GM12878 (cell line): ENCODE results near the gene IL5. TPM values are rescaled to one million over a fixed set of nuclear protein-coding genes. Genes with fewer than 3 reads are reported as not detected.

Source experiments
- BHLHE40 ChIP-seq, 2 experiments: fragments of 450-650 bp in 1 of 2; IDR thresholded peaks; 2 replicates each; pipeline ENCODE4 v1.6.1; 2011 to 2017; ENCODE audit warnings: low read depth in 2 of 2, borderline replicate concordance in 1 of 2, improper control_type of control experiment in 1 of 2, low read length in 1 of 2, mild to moderate bottlenecking in 1 of 2
- CTCF ChIP-seq, 3 experiments: IDR thresholded peaks in 2 of 3; conservative IDR thresholded peaks in 1 of 3; 2 replicates each; pipeline ENCODE4 v1.5.1; 2011; ENCODE audit warnings: low read depth in 3 of 3, low read length in 3 of 3, mild to moderate bottlenecking in 3 of 3, control low read depth in 2 of 3, moderate library complexity in 2 of 3, inconsistent platforms in 1 of 3, mixed read lengths in 1 of 3; ENCODE audit not compliant: control insufficient read depth in 2 of 3, insufficient read depth in 1 of 3; ENCODE audit errors: extremely low read depth in 1 of 3
- DPF2 ChIP-seq: fragments of 450-650 bp; IDR thresholded peaks from 2 replicates; pipeline ENCODE4 v1.6.1; 2017; ENCODE audit warnings: mild to moderate bottlenecking
- IKZF1 ChIP-seq: fragments of 450-650 bp; conservative IDR thresholded peaks from 2 replicates; pipeline ENCODE4 v1.6.1; 2017; ENCODE audit warnings: antibody characterized with exemption, mild to moderate bottlenecking
- NBN ChIP-seq: fragments of 450-650 bp; IDR thresholded peaks from 2 replicates; pipeline ENCODE4 v1.6.1; 2016
- PKNOX1 ChIP-seq: fragments of 450-650 bp; IDR thresholded peaks from 2 replicates; pipeline ENCODE4 v1.6.1; 2016; ENCODE audit warnings: mild to moderate bottlenecking
- SIX5 ChIP-seq: IDR thresholded peaks from 2 replicates; pipeline ENCODE4 v1.6.1; 2011; ENCODE audit warnings: mild to moderate bottlenecking, low read depth, low read length, moderate library complexity; ENCODE audit not compliant: severe bottlenecking
- STAT3 ChIP-seq: IDR thresholded peaks from 2 replicates; pipeline ENCODE4 v1.6.1; 2011; ENCODE audit warnings: low read depth, low read length, improper control_type of control experiment
- TAF1 ChIP-seq: IDR thresholded peaks from 2 replicates; pipeline ENCODE4 v1.6.1; 2011; ENCODE audit warnings: mild to moderate bottlenecking, low read depth, low read length, borderline replicate concordance
- TCF12 ChIP-seq: IDR thresholded peaks from 2 replicates; pipeline ENCODE4 v1.6.1; 2011; ENCODE audit warnings: low read depth, mild to moderate bottlenecking, low read length
- YBX1 ChIP-seq: fragments of 450-650 bp; IDR thresholded peaks from 2 replicates; pipeline ENCODE4 v1.6.1; 2016; ENCODE audit warnings: antibody characterized with exemption
- ZNF207 ChIP-seq: fragments of 450-650 bp; IDR thresholded peaks from 2 replicates; pipeline ENCODE4 v1.6.1; 2014; ENCODE audit warnings: antibody characterized with exemption, mild to moderate bottlenecking, borderline replicate concordance
- polyA plus RNA-seq, 11 experiments: library from polyadenylated mRNA; depleted of rRNA in 4 of 11; unstranded in 6 of 11; stranded (reverse) in 5 of 11; fragments of >200 nt; fragmentation: Nextera tagmentation in 4 of 11; fragmentation: Illumina TruSeq in 1 of 11; extraction: Ambion mirVana in 4 of 11; extraction: Trizol in 1 of 11; gene quantifications; 1 replicate in 1 of 11; 2 replicates in 10 of 11; pipeline versions ENCODE4 v1.2.1 to v1.2.3, GENCODE V29; 2011 to 2016; ENCODE audit warnings: inconsistent platforms in 2 of 11, missing spikeins in 2 of 11, low read depth in 1 of 11
- total RNA-seq, 4 experiments: library from RNA; depleted of rRNA in 3 of 4; stranded (reverse); fragments of >200 nt in 3 of 4; fragmentation: Illumina TruSeq in 1 of 4; extraction: Trizol in 1 of 4; gene quantifications; 2 replicates each; pipeline versions ENCODE4 v1.2.1 to v1.2.3, GENCODE V29; 2013 to 2021
- TF ChIP-seq, protein P1 (sequence below): fragments of 450-650 bp; IDR thresholded peaks from 2 replicates; pipeline ENCODE4 v1.6.1; 2016; ENCODE audit warnings: mild to moderate bottlenecking, moderate library complexity, borderline replicate concordance
- TF ChIP-seq, protein P2 (sequence below): fragments of 450-650 bp; IDR thresholded peaks from 2 replicates; pipeline ENCODE4 v1.6.1; 2017; ENCODE audit warnings: mild to moderate bottlenecking, moderate library complexity

IL5 gene
- total and polyA plus RNA-seq, 10 of the 15 experiments (the other 5 are each of a cell fraction or from before 2014, with no cell fraction given): not detected

DNA sequence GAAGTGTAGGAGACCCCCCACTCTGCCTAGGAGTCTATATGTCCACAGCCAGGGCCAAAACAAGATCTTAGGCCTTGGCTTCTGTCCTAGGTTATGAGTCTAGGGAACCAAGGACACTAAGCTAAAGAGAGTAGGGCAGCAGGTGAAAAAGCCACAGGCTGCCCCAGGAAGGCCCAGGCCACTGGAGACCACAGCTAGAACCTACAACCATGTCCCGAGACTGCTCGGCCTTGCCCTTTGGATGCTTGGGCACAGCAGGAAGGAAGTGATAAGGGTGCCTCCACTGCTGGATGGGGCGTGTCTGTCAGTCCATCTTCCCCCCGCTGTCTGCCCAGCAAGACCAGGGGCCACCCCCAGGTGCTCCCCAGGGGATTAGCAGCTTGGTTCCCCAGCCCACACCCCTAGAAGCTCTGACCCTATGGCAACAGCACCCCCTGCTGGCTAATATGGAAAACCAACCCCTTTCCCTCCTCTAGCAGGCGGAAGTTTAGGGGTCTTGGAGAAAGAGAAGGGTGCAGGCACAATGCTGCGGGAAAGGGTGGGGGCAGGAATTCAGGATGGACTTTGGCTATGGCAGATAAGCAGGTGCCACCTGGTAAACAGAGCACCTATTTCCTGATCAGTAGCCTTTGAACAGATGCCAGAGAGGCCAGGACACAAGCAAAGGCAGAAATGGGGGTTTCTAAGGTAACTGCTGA, 42.2 kb downstream of the IL5 start (continued):
- TF ChIP-seq BHLHE40 (IDR thresholded peaks at IDR 0.05; ENCODE audit: borderline replicate concordance in 1 of 2, low read depth in 2 of 2, low read length in 1 of 2) (peak in 1 of 2 experiments; percentile 43; a peak in 1 of 4 replicates), DPF2 (peak; percentile 79), ZNF207 (0 out of 2 replicates have a peak, but pooled peaks have one; percentile 58), TAF1 (no peak), STAT3 (no peak), TCF12 (0 out of 2 replicates have a peak, but pooled peaks have one; percentile 63), PKNOX1 (peak; percentile 64), CTCF (IDR thresholded peaks at IDR 0.05 in 2 of 3, conservative IDR thresholded peaks at IDR 0.05 in 1 of 3; ENCODE audit: control insufficient read depth in 2 of 3, extremely low read depth in 1 of 3, insufficient read depth in 1 of 3, low read depth in 3 of 3, low read length in 3 of 3) (peak; percentile 80 to 94 (median 85); a peak in 5 of 6 replicates), YBX1 (0 out of 2 replicates have a peak, but pooled peaks have one; percentile 63), SIX5 (no peak), IKZF1 (peak; percentile 68; the same call in 1 of the 2 replicates), NBN (peak; percentile 85)
- TF ChIP-seq, protein P1, sequence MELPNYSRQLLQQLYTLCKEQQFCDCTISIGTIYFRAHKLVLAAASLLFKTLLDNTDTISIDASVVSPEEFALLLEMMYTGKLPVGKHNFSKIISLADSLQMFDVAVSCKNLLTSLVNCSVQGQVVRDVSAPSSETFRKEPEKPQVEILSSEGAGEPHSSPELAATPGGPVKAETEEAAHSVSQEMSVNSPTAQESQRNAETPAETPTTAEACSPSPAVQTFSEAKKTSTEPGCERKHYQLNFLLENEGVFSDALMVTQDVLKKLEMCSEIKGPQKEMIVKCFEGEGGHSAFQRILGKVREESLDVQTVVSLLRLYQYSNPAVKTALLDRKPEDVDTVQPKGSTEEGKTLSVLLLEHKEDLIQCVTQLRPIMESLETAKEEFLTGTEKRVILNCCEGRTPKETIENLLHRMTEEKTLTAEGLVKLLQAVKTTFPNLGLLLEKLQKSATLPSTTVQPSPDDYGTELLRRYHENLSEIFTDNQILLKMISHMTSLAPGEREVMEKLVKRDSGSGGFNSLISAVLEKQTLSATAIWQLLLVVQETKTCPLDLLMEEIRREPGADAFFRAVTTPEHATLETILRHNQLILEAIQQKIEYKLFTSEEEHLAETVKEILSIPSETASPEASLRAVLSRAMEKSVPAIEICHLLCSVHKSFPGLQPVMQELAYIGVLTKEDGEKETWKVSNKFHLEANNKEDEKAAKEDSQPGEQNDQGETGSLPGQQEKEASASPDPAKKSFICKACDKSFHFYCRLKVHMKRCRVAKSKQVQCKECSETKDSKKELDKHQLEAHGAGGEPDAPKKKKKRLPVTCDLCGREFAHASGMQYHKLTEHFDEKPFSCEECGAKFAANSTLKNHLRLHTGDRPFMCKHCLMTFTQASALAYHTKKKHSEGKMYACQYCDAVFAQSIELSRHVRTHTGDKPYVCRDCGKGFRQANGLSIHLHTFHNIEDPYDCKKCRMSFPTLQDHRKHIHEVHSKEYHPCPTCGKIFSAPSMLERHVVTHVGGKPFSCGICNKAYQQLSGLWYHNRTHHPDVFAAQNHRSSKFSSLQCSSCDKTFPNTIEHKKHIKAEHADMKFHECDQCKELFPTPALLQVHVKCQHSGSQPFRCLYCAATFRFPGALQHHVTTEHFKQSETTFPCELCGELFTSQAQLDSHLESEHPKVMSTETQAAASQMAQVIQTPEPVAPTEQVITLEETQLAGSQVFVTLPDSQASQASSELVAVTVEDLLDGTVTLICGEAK: no peak; the same call in 1 of the 2 replicates
- TF ChIP-seq, protein P2, sequence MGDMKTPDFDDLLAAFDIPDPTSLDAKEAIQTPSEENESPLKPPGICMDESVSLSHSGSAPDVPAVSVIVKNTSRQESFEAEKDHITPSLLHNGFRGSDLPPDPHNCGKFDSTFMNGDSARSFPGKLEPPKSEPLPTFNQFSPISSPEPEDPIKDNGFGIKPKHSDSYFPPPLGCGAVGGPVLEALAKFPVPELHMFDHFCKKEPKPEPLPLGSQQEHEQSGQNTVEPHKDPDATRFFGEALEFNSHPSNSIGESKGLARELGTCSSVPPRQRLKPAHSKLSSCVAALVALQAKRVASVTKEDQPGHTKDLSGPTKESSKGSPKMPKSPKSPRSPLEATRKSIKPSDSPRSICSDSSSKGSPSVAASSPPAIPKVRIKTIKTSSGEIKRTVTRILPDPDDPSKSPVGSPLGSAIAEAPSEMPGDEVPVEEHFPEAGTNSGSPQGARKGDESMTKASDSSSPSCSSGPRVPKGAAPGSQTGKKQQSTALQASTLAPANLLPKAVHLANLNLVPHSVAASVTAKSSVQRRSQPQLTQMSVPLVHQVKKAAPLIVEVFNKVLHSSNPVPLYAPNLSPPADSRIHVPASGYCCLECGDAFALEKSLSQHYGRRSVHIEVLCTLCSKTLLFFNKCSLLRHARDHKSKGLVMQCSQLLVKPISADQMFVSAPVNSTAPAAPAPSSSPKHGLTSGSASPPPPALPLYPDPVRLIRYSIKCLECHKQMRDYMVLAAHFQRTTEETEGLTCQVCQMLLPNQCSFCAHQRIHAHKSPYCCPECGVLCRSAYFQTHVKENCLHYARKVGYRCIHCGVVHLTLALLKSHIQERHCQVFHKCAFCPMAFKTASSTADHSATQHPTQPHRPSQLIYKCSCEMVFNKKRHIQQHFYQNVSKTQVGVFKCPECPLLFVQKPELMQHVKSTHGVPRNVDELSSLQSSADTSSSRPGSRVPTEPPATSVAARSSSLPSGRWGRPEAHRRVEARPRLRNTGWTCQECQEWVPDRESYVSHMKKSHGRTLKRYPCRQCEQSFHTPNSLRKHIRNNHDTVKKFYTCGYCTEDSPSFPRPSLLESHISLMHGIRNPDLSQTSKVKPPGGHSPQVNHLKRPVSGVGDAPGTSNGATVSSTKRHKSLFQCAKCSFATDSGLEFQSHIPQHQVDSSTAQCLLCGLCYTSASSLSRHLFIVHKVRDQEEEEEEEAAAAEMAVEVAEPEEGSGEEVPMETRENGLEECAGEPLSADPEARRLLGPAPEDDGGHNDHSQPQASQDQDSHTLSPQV: 0 out of 2 replicates have a peak, but pooled peaks have one; percentile 27
